HG03521 (cell line): ENCODE results near the gene C6orf132.

Experiments used
- ATAC-seq: cut with Tn5 transposase; IDR thresholded peaks from one replicate; pipeline ENCODE4 v1.9.1; 2021; ENCODE audit warnings: mild to moderate bottlenecking, moderate library complexity; ENCODE audit not compliant: unreplicated experiment

The C6orf132 gene

DNA sequence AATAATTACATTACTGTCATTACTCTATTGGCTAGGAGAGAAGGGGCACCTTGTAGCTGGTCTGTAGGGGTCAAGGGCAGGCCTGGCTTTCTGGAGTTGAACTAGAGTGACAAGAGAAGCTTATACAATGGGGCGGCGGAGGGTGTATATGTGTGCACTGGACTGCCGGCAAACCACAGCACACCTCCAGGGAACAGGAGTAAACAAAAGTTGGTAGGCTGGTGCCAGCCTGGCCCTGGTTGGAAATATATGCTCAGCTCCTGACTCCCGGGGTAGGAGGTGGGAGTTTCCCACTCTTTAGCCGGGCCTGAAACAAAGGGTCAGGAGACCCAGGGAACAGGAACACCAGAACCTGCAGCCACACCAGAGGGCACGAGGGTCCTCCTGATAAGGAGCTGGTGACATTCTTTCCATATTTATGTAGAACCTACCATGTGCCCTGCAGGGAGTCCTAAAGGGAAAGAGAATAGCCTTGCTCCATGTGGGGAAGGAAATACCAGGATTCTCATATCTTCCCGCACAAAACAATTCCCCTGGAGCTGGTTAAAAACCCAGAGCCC is 5.1 kb downstream of the C6orf132 start:
- ATAC-seq = no peak

DNA sequence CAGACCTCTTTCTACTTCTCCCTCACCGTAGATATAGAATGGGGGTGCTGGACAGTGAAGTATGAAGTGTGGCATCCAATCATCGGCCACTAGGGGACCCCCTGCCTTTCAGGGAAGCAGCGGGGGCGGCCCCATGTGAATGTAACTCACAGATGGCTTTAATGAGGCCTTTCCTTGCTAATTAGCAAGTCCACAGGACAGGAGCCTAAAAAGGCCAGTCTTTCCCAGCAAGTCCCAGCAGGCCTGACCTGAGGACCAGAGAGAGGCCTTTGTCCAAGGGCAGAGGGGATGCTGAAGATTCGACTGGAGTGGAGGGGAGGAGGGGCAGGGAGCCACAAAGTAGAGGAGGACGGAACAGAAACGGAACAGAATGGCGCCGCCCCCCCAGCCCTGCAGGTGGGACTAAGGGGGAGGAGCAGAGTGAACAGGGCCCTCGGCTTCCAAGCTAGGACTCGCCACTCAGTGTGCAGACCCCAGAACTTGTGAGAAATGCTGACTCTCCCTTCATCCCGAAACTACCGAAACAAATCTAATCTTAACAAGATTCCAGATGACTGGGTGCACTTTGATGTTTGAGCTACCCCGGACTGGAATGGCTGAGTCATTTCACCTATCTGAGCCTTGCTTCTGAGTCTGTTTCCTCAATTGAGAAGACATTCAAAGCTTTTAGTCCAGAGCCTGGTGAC is 5.8 kb downstream of the C6orf132 start:
- ATAC-seq = no peak

DNA sequence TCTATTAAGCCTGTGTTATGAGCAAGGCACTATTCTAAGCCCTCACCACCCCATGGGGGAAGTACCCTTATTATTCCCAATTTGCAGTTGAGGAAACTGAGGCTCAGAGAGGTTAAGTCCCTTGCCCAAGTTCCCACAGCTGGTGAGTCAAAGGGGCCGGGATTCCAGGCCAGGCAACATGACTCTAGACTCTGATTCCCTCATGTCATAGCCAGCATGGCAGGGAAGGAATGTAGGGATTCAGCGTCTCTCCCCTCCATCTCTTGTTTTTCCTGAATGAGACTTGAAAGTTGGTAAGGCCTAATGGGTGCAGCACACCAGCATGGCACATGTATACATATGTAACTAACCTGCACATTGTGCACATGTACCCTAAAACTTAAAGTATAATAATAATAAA is 6.7 kb downstream of the C6orf132 start:
- no peak for ATAC-seq

DNA sequence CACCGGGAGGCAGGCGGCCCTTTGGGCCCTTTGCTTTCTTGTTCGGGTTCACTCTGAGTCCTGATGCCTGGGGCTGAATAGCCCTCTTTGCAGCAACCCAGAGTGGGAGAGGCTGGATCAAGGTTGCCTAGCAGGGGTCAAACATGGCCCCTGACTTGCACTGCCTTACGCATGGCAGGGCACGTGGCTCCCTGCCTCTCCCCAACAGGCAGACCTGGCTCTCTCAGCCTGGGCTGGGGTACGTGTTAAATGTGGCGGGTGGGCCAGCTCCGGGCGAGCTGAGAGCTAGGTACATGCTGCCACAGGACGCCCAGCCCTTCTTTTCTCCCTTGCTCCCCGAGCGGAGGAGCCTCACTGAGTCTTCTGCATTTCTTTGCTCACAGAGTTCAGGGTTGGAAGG is 7.3 kb downstream of the C6orf132 start:
- no peak for ATAC-seq

DNA sequence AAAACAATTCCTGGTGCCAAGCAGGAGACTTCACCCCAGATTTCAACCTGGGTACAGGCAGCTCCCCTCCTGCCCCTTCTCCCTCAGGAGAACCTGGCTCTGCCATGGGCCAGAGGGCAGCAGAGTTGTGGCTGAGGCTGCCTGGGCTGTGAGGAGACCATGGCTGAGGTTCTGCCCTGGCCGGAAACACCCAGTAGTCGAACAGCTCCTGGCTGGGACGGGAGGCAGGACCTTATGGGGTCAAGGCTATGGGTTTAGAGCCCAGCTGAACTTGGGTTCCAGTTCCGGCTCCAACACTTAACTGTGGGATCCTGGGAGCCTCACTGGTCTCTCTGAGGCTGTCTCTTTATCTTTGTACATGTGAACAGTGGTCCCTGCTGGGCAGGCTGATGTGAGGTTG is 8.5 kb downstream of the C6orf132 start:
- ATAC-seq = no peak

DNA sequence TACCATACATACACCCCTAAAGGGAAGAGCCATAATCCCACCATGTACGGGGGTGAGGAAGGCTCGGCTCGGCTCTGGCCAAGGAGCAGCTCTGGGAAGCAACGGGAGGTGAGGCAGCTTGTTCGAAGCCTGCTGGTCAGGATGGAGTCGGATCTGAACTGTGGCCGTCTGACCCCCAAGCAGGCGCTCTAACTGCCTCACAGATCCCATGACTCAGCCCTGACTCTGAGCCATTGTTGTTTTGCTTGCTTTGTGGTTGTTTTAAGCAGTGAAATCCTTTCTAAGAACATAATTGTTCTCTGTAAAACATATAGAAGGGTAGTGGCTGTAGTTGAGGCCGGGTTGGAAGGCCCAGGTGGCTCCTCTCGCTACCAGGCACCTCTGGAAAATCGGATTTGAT is 10.9 kb downstream of the C6orf132 start:
- no peak for ATAC-seq

DNA sequence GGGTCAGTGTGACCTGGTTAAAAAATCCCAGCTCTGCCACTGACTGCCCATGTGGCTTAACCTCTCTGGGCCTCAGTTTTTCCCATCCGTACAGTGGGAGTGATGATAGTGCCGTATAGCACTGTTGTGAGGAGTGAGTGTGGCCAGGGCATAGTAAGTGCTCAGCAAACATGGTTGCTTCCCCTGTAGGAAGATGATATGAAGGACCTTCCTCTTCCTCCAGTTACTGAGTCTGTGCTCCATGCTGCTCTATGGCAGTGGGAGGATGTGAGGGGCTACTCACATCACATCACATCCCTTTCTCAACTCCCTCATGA is 13.1 kb downstream of the C6orf132 start:
- ATAC-seq = no peak

DNA sequence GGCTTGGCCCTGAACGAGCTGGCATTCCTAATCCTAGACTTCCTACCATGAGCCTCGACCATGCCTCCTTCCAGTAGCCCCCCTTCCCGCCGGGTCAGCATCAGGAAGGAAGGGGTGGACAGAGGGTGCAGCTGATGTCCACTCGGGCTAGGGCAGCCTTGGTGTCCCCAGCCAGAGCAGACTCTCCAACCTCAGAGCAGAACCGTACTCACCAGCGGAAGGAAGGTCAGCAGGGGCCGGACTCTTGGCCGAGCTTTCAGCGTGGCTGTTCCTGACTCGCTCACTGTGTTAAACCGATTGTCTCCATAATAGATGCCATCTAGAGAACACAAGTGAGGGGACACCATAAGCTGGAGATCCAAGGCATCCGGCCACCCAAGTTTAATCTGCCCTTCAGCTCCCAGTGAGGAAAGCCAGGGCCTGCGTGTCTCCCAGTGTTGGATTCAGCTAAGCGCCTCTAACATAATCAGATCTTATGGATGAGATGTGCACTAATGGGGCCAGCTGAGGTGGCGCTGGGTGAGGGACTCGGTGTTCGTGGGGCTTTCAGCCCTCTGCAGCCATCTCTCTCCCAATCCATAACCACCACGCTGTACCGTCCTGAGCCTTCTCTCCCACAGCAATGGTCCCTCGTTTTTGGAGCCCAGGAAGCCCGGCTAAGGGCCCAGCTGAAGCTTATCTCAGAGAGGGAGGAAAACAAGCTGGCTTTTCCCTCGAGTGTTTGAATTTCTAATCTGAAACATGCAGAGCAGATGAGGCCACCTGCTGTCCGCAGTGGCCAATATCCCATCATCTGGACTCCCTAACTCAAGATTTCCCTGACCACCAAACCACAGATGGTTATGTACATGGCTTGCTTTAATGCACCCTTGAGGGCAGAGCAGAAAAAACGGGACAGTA is 13.7 kb downstream of the C6orf132 start:
- no peak for ATAC-seq

DNA sequence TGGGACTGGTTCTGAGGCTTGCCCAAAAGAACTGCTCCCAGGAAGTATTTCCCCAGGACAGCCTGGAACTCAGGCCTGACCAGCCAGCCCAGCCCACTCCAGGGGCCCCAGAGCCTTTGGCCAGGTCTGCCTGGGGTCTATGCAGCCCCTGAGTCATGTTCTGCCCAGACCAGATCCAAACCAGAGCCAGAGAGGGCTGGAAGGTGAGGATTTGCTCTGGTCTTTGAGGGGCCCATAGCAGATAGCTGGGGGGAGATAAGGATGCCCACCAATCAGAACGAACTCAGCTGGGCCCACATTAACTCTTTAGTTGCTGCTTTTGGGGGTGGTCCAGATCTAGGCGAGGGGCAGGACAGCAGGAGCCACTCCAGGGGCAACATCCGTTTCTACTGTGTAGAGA is 16.8 kb downstream of the C6orf132 start:
- no peak for ATAC-seq

DNA sequence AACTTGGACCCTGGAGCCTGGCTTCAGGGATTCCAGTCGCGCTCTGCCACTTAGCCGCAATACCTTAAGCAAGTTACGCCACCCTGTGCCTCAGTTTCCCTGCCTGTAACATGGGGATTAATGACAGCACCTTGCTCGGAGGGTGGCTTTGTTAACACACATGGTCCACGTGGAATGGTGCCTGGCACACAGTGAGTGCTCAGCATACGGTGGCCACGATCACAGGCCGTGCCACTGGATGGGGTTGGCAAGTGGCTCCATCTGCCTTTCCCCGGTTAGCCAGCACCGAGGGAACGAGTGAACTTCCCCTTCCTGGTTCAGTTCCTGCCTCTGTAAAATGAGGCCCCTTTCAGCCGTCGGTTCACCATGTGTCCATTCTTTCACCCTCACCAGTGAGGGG is 17.2 kb downstream of the C6orf132 start:
- ATAC-seq = no peak

DNA sequence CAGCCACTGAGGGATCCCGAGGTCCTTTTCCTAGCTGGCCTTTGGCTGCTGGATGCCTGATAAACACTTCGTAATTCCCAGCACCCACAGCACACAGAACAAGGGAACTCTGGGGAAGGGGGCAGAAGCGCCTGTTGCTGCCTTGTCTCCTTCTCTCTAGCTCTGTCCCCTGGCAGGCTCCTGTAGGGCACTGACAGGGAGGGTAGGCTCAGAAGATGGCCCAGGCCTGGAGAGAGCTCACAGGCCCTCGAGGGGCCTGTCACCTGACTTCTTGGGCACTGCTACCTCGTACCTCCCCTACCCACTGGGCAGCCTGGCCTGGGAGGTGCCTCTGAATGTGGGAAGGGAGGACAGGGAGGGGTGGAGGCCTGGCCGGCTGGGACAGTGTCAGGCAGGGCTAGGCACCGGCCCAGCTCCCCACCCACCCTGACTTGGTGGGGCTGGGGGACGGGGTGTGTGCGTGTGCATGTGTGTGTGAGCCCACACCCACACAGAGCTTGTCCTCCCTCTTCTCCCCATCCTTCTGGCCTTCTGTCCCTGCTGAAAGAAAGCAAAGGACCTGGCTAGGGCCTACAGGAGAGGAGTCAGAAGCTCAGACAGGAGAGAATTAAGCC is 18.1 kb downstream of the C6orf132 start:
- ATAC-seq = no peak

DNA sequence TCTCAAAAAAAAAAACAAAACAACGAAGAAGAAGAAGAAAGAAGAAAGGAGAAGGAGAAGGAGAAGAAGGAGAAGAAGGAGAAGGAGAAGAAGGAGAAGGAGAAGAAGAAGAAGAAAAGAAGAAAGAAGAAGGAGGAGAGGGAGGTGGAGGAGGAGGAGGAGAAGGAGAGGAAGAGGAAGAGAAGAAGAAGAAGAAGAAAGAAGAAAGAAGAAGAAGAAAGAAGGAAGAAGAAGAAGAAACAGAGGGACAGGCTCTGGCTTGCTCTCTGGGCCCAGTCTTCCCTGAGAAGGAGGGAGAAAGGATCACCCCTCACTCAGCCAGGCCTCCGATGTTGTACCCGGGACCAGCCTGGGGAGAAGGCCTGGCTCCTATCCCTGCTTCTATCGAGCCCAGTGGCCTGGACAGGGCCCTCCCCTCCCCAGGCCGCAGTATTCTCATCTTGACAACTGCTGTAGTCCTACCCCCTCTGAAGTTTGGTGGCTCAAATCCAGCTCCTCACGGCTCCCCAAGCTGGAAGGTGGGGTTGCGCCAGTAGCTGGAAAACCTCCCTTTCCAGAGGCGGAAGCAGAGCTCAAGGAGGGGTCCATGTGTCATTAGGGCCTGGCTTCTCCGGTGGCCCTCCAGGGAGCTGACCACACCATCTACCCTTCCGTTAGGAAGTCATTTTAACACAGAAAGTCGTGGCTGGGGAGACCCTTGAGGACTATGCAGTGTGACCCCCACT is 18.9 kb downstream of the C6orf132 start:
- no peak for ATAC-seq

DNA sequence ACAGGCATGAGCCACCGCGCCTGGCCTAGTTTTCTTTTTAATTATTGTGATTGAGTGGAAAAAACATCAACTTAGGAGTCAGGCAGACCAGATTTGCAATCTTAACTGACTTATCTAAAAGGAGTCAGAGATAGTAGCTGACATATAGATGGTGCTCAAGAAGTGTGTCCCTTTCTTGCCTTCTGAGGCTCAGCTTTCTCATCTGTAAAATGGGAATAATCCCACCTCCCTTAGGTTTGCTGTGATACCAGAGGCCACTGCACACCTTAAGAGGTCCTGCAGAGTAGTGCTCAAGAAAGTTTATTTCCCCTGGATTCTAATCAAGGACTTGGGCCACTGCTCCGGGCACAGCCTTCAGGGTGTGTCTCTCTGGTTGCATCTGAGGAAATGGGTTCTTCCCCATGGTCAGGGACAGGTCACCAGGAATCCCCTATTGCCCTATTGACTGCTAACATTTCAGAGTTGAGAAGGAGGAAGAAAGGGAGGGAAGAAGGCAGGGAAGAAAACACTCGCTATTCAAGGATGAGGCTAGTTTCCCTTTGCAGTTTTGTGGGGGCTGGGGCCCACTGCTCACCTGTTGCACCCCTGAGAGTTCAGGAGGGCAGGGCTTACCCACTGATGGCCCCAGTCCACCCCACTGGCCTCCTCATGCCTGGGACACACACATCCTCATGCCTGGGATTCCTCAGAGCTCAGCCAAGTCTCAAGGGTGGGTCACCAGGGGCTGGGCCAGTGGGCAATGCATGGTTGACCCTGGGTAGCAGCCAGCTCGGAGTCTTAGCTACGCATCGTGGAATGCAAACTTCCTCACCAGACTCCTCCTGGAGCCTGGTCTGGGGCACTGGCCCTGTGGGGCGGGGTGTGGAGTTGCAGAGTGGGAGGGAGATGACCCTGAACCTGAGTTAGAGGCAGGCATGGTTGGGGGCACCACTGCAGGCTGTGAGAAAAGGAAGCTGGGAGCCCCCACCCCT is 21.2 kb downstream of the C6orf132 start:
- ATAC-seq = no peak

DNA sequence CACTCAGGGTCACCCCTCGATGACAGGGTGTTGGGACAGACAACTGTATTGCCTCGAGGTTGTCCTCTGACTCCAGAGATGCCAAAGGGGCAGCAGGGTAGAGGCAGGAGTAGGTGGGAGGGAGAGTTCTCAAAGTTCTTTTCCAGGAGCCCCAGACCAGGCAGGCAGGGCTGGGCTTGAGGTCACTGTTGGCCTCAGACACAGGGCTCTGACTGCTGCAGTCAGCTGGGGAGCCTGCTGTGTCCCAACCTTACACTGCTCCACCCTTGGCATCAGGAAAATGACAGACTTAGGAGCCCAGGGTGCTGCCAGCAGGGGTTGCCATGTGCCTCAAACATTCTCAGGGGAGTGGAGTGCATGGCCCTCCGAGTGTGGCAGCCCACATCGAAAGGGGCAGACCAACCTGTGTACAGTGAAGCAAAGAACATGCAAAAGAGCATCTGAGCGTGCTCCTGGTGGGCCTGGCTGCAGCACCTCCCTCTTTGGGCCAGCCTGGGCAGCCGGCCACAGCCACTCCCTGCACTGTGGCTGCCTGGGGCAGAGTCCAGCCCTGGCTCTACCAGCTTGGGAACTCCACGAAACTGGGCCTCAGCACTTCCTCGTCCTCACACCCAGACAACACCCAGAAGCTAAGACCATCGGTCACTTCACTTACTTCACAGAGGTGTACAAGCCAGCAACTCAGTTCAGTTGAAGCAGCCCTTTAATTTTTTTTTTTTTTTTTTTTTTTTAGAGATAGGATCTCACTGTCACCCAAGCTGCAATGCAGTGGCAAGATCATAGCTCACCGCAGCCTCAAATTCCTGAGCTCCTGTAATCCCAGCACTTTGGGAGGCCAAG is 24.0 kb downstream of the C6orf132 start:
- ATAC-seq = no peak

DNA sequence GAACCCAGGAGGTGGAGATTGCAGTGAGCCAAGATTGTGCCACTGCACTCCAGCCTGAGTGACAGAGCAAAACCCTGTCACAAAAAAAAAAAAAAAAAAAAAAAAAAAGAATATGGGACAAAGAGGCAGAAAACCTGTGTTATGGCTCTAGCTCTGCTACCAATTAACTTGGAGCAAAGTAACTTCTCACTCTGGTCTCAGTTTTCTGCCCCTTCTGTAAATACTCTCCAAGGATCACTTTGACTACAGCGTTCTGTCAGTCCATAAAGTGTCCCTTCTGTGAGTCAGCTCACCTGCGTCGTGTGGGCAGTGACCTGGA is 24.6 kb downstream of the C6orf132 start:
- ATAC-seq = no peak

DNA sequence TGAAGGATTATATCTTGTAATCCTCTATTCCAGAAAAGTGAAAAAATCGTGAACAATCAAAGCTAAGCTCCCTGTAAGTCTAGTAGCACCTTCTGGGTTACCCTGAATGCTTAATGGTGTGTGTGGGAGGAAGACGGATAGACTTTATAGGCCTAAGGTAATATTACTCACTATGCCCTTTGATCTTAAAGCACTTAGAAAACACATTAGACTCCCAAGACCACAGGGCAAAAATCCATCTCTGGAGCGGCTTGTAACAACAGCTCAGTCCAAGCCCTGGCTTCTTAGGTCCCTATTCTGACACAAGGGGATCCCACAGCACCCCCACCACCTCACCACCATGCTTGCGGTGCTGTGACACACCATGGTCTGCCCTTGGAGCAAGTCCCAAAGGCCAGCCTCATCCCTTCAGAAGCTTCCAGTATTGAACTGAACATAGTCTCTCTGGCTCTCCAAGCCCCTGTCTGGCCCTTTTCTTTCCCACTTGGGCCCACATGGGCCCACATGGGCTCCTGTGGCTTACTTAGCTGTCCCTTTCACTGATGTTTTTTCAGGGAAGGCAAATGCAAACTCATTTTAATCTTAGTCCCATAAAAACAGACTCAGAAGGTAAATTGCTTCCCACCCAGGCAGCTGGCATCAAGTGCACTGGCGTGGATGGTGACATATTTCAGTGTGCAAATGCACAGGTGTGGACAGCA is 28.3 kb downstream of the C6orf132 start:
- no peak for ATAC-seq

DNA sequence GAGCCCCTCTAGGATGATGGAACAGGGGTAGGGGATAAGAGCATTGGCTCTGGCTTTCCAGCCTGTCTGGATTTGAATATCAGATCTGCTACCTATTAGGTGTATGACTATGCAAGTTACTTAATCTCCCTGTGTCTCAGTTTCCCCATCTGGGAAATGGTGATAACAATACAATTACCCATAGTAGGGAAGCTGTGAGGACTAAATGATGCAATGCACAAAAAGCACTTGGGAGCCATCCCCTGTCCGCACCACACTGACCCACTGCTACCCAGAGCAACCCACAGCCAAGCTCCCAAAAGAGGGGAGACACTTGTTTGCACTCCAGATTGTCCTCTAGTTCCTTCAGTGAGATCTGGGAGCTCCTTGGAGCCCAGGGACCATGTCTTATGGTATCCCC is 30.1 kb downstream of the C6orf132 start:
- ATAC-seq = no peak

DNA sequence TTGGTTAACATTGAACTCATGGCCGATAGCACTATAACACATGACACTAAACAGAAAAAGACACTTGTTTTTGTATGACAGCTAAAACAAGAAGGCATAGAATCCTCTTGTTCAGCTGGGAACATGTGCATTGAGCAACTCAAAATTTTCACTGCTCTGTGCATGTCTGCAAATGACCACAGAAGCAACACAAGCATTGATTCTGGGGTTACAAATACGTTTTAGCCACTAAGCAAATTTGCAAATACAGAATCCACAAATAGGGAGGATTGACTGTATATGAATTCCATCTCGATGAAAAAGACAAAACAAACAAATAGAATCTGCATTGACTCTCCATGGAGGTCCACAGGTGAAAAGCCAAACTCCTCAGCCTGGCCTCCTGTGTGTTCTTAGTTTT is 31.7 kb downstream of the C6orf132 start:
- no peak for ATAC-seq

DNA sequence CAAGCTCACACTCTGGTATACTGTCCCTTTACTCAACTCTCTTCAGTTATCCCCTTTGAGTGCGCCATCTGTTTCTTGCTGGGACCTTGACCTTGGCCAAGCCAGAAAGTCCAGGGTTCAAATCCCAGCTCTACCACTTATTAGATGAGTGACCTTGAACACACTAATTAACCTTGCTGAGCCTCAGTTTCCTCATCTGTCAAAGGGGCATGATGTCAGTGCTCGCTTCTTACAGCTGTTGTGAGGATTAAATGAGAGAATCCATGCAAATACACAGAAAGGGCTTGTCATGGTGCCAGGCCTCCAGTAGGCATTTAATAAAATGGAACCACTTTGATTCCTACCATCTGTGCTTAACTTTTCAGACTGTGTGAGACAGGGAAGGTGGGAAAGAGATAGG is 34.3 kb downstream of the C6orf132 start:
- ATAC-seq = no peak
